EL (cell line): Measurements from ENCODE around the gene FOXD4L6.
"Not testable (repeated sequence)": the region's sequence is repeated elsewhere in the genome, so short reads cannot be mapped to it uniquely, and the experiment has no call there.

Source experiments
- DNase-seq: peaks from one replicate; pipeline ENCODE4 v3.0.0-alpha.2; 2016

Gene FOXD4L6

DNA sequence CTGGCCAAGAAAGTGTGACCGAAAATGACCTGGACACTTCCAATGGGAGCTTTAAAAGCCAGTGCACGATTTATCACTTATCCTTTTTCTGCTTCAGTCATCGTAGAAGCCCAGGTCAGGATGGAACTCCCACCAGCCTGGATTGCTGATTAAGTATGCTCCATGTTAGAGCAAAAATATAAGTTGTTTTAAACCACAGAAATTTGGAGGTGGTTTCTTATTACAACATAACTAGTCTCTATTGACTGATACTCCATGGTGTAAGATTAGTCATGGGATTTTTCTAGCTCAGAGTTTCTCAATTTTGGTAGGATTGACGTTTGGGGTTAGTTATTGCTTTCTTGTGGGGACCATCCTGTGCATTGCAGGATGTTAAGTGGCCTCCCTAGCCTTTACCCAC is 29.7 kb downstream of the FOXD4L6 start:
- not testable (repeated sequence) for DNase-seq

DNA sequence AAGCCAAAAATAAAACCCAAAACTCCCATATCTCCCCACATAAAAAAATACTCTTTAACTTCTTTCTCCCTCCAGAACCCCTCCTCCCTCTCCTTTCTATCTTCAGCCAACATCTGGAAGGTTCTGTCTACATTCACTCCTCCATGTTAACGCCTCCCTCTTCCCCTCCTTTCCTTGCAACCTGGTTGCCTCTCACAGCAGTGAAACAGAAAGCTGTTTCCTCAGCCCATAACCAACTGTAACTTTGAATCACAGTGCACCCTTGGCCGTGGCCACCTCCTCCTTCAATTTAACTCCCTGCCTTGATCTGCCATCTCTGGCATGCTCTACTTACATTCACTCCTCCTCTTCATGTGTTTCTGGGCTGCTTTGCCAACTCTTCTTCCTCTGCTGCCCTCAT is 33.4 kb downstream of the FOXD4L6 start:
- DNase-seq = not testable (repeated sequence)

DNA sequence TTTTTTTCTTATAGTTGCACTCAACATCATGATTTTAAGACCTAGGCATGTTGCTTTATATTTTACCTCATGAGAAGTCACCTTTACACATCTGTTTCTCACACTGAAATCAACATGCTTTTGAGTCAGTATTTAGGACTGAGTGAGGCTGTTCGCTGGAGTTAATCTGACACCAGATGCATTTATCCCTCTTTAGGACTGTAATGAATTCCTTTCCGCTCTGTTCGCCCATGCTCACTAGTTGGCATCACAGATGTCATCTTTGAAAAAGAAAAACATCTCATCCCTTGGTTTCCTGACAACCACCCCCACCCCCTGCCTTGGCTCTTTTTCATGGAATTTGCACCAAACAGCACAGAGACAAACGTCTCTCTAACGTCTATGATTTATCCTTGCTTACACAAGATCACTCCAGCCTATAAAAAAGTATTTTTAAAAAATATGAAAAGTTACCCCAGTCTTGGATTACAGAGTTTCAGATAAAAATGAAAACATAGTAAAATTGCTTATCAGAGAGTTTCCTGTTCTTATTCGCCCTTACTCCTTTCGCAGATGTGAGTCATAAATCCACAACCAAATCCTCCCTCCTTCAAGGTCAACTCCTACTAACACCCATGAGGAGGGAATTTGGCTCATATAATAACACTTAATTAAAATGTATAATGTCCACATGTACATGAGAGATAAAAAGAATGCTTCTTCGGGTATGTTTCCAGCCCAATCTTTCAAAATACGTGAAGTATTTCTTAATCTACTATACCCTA is 34.3 kb downstream of the FOXD4L6 start:
- DNase-seq = not testable (repeated sequence)

DNA sequence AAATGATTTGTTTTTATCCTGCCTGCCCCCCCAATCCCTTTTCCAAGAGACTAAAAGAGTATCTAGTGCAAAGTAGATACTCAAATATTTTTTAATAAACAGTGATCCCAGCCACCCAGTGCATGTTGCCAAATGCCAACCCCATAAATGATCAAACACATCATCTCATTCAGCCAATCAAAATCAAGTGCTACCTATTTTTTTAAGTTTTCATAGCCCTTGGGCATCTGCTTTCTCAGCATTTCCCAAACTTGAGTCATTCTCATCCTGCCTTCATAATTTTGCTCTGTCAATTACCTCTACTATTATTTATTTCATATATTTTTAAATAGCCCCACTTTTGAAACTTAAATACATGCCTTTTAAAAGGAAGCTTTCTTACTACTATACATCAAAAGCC is 37.6 kb downstream of the FOXD4L6 start:
- DNase-seq = not testable (repeated sequence)

DNA sequence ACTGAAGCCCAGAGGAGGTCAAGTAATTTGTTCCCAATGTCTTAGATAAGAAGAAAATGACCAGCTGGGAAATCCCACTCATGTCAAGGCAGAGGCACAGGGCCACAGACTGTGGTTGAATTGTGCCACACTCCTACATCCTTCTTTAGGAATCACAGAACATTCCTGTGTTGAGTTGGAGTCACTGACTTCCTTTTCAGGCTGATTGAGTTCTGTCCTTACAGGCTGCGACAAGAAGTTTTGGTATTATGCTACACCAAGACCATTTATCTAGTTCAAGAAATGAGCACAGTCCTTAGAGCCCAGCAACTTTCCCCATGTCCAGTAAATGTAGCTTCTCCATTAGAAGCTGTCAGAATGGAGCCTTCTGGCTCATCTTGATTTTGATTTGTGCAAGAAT is 38.1 kb downstream of the FOXD4L6 start:
- DNase-seq = not testable (repeated sequence)

DNA sequence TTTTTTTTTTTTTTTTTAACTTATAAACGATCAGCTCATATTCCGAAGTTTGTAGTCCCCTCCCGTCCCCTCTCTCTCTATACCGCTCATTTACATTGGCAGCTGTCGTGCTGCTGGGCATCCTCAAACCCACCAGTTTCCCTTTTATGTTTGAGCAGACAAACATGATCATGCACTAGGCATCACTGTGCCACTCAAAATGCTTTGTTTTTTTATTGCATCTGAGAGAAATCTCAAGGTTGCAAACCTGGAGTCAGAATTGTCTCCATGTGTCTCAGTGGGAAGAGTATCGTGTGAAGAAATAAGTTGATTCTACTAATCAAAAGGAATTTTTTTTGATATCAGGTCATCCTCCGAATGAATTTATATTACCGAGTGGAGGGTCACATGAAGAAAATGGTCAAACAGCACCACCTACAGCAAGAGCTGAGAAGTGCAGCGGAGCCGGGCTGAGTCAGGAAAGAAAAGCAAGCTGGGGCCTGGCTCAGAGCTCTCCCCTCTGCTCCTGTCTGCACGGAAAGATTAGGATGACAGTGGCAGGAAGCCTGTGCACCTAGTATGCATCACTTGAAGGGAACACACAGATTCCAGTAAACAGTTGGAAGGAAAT is 39.9 kb downstream of the FOXD4L6 start:
- DNase-seq = not testable (repeated sequence)

DNA sequence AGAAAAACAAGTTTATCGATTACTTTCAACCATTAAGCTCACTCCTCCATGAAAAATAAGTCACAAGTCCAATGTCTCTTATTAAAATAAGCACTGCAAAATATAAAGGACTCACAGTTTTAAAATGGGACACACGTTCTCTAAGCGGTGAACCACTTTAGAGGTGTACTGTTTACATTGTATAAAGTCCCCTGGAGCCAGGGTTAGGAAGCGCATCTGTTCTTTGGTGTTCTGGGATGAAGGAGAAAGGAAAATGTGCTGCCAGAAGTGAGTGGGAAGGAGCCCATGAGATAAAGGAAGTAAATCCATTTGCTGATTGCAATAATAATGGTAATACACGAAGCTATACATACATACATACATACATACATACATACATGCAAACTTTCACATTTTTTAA is 40.6 kb downstream of the FOXD4L6 start:
- not testable (repeated sequence) for DNase-seq

DNA sequence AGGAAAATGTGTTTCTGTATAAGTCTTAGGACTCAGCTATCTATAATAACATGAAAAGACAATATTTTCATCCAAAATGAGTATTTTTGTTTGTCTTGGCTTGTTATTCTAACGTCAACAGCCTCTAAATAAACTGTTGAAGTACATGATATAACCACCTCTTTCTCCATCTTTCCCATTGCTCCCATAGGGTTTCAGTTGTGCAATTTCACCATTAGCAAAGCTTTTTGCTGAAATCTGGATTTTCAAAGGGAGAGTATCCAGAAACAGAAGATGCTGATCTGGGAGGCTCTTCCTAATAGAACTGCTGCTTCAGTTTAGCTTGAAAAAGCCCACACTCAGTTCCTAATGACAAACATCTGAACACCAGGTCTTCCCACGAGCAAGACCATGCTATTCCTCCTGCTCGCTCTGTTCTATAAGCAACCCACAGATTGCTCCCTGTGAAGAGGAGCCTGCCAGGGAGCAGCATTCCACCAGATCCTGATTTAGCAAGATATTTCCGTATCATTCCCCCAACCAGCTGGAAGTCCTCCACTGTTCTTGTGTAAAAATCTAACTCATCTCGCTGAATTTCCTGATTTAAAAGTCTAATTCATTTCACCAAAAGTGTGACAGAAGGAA is 41.2 kb downstream of the FOXD4L6 start:
- DNase-seq = not testable (repeated sequence)

DNA sequence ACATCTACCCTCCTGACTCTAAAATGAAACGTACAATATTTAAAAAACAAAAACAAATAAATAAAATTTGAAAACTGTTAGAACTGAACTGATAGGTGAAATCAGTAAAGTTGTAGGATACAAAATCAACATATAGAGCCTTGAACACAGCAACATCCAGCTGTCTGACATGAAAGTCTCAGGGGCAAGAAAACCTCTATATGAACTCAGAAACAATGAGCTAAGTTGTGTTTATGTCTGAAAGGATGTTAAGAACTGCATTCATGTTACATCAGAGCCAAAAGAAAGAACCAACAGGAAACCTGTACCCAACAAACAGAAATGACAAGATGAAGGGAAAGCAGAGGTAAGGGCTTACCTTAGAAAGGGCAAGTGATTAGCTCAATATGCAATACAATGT is 41.8 kb downstream of the FOXD4L6 start:
- DNase-seq = not testable (repeated sequence)

DNA sequence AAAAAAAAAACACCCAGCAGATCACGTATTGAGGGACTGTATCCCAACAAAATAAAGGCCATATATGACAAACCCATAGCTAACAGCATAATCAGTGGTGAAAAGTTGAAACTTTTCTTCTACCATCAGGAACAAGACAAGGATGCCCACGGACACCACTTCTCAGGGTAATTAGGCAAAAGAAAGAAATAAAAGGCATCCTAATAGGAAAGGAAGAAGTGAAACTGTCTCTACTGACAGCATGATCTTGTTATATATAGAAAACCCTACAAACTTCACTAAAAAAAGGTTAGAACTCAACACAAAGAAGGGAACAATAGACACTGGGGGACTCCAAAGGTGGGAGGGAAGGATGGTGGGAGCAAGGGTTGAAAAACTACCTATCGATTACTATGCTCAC is 42.3 kb downstream of the FOXD4L6 start:
- DNase-seq = not testable (repeated sequence)

DNA sequence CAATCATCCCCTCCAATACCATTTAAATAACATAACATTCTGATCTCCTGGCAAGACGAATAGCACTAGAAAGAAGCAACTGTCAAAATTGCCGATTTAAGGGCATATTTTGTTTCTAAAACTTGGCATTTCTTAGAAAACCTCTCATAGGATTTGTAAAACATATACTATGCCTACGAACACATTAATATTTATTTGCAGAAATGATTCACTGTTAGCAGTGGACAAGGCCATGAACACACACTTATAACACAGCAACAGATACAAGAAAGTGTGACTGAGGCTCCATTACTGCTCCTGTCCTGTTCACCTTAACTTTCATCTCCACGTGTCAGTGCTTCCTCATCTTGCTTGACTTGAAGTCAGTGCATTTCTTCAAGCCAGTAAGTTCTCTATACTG is 46.1 kb downstream of the FOXD4L6 start:
- DNase-seq = not testable (repeated sequence)

DNA sequence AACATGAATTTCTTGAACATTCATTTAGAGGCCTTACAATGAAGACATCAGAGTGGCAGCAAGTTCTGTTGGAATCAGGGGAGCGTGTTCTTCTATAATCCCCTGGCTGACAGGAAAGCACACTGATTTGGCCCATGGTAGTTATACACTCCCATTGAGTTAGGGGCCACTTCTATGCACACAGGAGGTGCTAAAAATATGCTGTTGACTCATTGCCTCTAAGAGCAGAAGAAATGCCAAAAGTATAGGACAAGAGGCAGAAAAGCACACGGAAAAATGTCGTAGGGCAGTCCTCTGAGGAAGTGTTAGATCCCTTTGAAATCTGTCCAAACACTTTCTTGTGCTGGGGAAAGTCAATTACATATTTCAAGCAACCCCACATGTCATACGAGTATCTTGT is 49.0 kb downstream of the FOXD4L6 start:
- not testable (repeated sequence) for DNase-seq

DNA sequence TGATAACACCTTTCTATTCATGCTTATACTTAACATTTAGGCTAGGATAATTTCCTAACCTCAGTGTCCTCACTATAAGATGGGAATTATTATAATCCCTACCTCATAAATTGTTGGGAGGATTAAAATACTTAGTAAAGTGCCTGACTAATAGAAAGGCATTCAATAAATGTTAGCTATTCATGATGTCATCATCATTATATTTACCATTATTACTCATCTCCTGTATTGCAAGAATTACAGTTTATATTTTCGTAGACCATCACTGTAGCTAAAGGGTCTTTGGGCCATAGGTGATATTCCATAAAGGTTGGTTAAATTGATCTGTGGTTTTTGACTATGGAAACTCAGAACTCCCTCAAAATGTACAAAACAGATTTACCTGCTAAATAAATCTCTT is 50.9 kb downstream of the FOXD4L6 start:
- DNase-seq = peak; percentile 32
